Neural progenitor cell (in vitro differentiated cells): ENCODE measurements around the gene REST. TPM values are rescaled to one million over a fixed set of nuclear protein-coding genes. Genes with fewer than 3 reads are reported as not detected.
A peak's percentile ranks its signal among the peaks of the same experiment; 100 is the strongest.

Source experiments
- DNase-seq: peaks from one replicate; pipeline ENCODE4 v3.0.0-alpha.2; 2016; ENCODE audit warnings: low spot score
- H2AFZ ChIP-seq: fragments of 200-600 bp; sonication (generic); replicated peaks from 2 replicates; pipeline ENCODE4 v1.6.1; 2016; ENCODE audit warnings: antibody characterized with exemption
- H3F3A ChIP-seq: fragments of 200-600 bp; sonication (generic); 2 replicates; pipeline ENCODE4 v1.6.1; 2016; ENCODE audit warnings: antibody characterized with exemption, low read depth
- H3K27ac ChIP-seq: fragments of 200-600 bp; sonication (generic); 2 replicates; pipeline ENCODE4 v1.5.1; 2016; ENCODE audit warnings: mild to moderate bottlenecking
- H3K27me3 ChIP-seq: fragments of 200-600 bp; sonication (generic); 2 replicates; pipeline ENCODE4 v1.6.1; 2016; ENCODE audit warnings: mild to moderate bottlenecking, moderate library complexity
- H3K36me3 ChIP-seq: fragments of 200-600 bp; sonication (generic); 2 replicates; pipeline ENCODE4 v1.5.1; 2016
- H3K4me1 ChIP-seq: fragments of 200-600 bp; sonication (generic); 2 replicates; pipeline ENCODE4 v1.6.1; 2016; ENCODE audit warnings: mixed run types
- H3K4me2 ChIP-seq: fragments of 200-600 bp; sonication (generic); 2 replicates; pipeline ENCODE4 v1.6.1; 2016
- H3K4me3 ChIP-seq: fragments of 200-600 bp; sonication (generic); 2 replicates; pipeline ENCODE4 v1.5.1; 2016
- H3K79me2 ChIP-seq: fragments of 200-600 bp; sonication (generic); 2 replicates; pipeline ENCODE4 v1.6.1; 2016; ENCODE audit warnings: low read depth
- H3K9ac ChIP-seq: fragments of 200-600 bp; sonication (generic); 2 replicates; pipeline ENCODE4 v1.6.1; 2016
- H3K9me3 ChIP-seq: fragments of 200-600 bp; sonication (generic); 2 replicates; pipeline ENCODE4 v1.5.1; 2016; ENCODE audit warnings: low read depth
- H4K20me1 ChIP-seq: fragments of 200-600 bp; sonication (generic); 2 replicates; pipeline ENCODE4 v1.6.1; 2016; ENCODE audit warnings: low read depth
- H3K27ac Mint-ChIP-seq: 3 replicates; pipeline ENCODE4 v1.8.0; 2021; ENCODE audit warnings: mixed read lengths
- H3K27me3 Mint-ChIP-seq: 2 replicates; pipeline ENCODE4 v1.8.0; 2022; ENCODE audit warnings: low read depth, mild to moderate bottlenecking, inconsistent platforms, moderate library complexity, mixed read lengths; ENCODE audit not compliant: insufficient read depth
- H3K36me3 Mint-ChIP-seq: 3 replicates; pipeline ENCODE4 v1.8.0; 2021; ENCODE audit warnings: mixed read lengths
- H3K4me1 Mint-ChIP-seq: 3 replicates; pipeline ENCODE4 v1.8.0; 2021; ENCODE audit warnings: mixed read lengths
- H3K4me3 Mint-ChIP-seq: 3 replicates; pipeline ENCODE4 v1.8.0; 2021; ENCODE audit warnings: mild to moderate bottlenecking, moderate library complexity, mixed read lengths
- H3K9me3 Mint-ChIP-seq: 3 replicates; pipeline ENCODE4 v1.8.0; 2020; ENCODE audit warnings: mixed read lengths
- CTCF ChIP-seq: fragments of 200-600 bp; sonication (generic); IDR thresholded peaks from 2 replicates; pipeline ENCODE4 v1.5.1; 2017; ENCODE audit warnings: antibody characterized with exemption, mild to moderate bottlenecking
- EZH2 ChIP-seq: fragments of 200-600 bp; sonication (generic); IDR thresholded peaks from 2 replicates; pipeline ENCODE4 v1.6.1; 2017; ENCODE audit warnings: antibody characterized with exemption, mild to moderate bottlenecking, moderate library complexity
- EZH2phosphoT487 ChIP-seq: fragments of 200-600 bp; sonication (generic); IDR thresholded peaks from 2 replicates; pipeline ENCODE4 v1.6.1; 2017; ENCODE audit warnings: antibody characterized with exemption
- total RNA-seq: library from RNA; depleted of rRNA; stranded (reverse); fragments of >200 nt; gene quantifications from 2 replicates; pipeline ENCODE4 v1.2.3, GENCODE V29; 2015; ENCODE audit warnings: low replicate concordance

Gene REST
- total RNA-seq, 1 donor from 2014 or later = 87.3 TPM

- peaks cover 15% of the 10 kb centered on the region for H3K4me1 Mint-ChIP-seq
- no peaks in the 10 kb centered on the region for H3K79me2 ChIP-seq
- H3K4me3 Mint-ChIP-seq = no peak overlapping the region
- peaks cover 5% of the 10 kb centered on the region for H3K27me3 Mint-ChIP-seq
- peaks cover 3% of the 10 kb centered on the region for H3K9me3 Mint-ChIP-seq
- no peak overlapping the region for H3K27ac Mint-ChIP-seq
- no peak overlapping the region for H3K27ac ChIP-seq
- no peak overlapping the region for H3K4me3 ChIP-seq
- peaks cover 14% of the 10 kb centered on the region for H3F3A ChIP-seq
- H3K9ac ChIP-seq = no peak overlapping the region
- H4K20me1 ChIP-seq = peaks cover 11% of the 10 kb centered on the region
- H3K9me3 ChIP-seq = no peaks in the 10 kb centered on the region
- no peak for DNase-seq
- H3K27me3 ChIP-seq = peaks cover 23% of the 10 kb centered on the region
- peaks cover 15% of the 10 kb centered on the region for H3K4me1 ChIP-seq
- TF ChIP-seq EZH2phosphoT487 = no peak
- no peak for TF ChIP-seq CTCF
- TF ChIP-seq EZH2 = no peak
- H3K4me2 ChIP-seq = no peak overlapping the region
- H3K36me3 ChIP-seq = no peaks in the 10 kb centered on the region
- no peaks in the 10 kb centered on the region for H3K36me3 Mint-ChIP-seq
- no peak overlapping the region for H2AFZ ChIP-seq
These were observed 5.0 kb upstream of the REST start for GRCh38 chr4:56902703-56903102.

DNA sequence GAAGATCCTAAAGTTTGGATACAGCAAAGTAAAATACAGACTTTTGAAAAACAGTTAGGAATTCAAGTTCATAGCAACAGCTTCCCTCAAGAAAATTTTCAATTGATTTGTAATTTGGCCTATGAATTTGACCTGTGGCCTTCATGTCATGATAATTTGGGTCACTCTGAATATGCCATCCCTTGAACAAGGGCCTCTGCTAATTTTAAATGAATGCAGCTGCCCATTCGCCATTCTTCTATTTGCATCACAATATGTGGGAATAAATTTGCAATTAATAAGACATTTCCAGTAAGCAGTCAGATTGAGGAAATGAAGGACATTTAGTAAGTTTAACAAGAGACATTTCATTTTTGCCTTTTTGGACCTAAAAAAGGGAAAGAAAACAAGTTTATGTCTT lies 1.9 kb upstream of the REST start:
- Histone ChIP-seq H3K4me3 (no peak overlapping the region), H3K9ac (no peak overlapping the region), H3K27me3 (peaks cover 23% of the 10 kb centered on the region), H2AFZ (no peak overlapping the region), H3K27ac (no peak overlapping the region), H3F3A (peaks cover 39% of the 10 kb centered on the region), H3K9me3 (no peaks in the 10 kb centered on the region), H3K36me3 (no peaks in the 10 kb centered on the region), H3K4me2 (no peak overlapping the region), H3K79me2 (peaks cover 21% of the 10 kb centered on the region), H4K20me1 (peaks cover 16% of the 10 kb centered on the region), H3K4me1 (peaks cover 18% of the 10 kb centered on the region)
- H3K9me3 Mint-ChIP-seq = peaks cover 3% of the 10 kb centered on the region
- H3K27me3 Mint-ChIP-seq = peaks cover 5% of the 10 kb centered on the region
- H3K4me1 Mint-ChIP-seq = peaks cover 23% of the 10 kb centered on the region
- DNase-seq = no peak
- TF ChIP-seq EZH2phosphoT487 (no peak), CTCF (no peak), EZH2 (no peak)
- peak overlapping the region; percentile 53 for H3K4me3 Mint-ChIP-seq
- no peak overlapping the region for H3K27ac Mint-ChIP-seq
- peaks cover 3% of the 10 kb centered on the region for H3K36me3 Mint-ChIP-seq

- Histone ChIP-seq H2AFZ (no peak overlapping the region), H4K20me1 (peaks cover 24% of the 10 kb centered on the region), H3K9me3 (no peaks in the 10 kb centered on the region), H3K27ac (no peak overlapping the region), H3K4me1 (peaks cover 26% of the 10 kb centered on the region), H3K27me3 (peaks cover 23% of the 10 kb centered on the region), H3K79me2 (peaks cover 30% of the 10 kb centered on the region), H3K4me3 (peak overlapping the region; percentile 97), H3K9ac (no peak overlapping the region), H3K4me2 (peak overlapping the region; percentile 77), H3K36me3 (no peaks in the 10 kb centered on the region), H3F3A (peaks cover 39% of the 10 kb centered on the region)
- no peaks in the 10 kb centered on the region for H3K9me3 Mint-ChIP-seq
- H3K4me1 Mint-ChIP-seq = peaks cover 32% of the 10 kb centered on the region
- DNase-seq = peak; percentile 32
- TF ChIP-seq EZH2phosphoT487 = no peak
- peak overlapping the region; percentile 97 for H3K4me3 Mint-ChIP-seq
- H3K27ac Mint-ChIP-seq = peak overlapping the region; percentile 96
- peaks cover 5% of the 10 kb centered on the region for H3K27me3 Mint-ChIP-seq
- H3K36me3 Mint-ChIP-seq = peaks cover 10% of the 10 kb centered on the region
These were observed 959 bp upstream of the REST start for GRCh38 chr4:56906489-56907393.
